ENCODE measurements around the gene SLC39A10.

Gene SLC39A10

DNA sequence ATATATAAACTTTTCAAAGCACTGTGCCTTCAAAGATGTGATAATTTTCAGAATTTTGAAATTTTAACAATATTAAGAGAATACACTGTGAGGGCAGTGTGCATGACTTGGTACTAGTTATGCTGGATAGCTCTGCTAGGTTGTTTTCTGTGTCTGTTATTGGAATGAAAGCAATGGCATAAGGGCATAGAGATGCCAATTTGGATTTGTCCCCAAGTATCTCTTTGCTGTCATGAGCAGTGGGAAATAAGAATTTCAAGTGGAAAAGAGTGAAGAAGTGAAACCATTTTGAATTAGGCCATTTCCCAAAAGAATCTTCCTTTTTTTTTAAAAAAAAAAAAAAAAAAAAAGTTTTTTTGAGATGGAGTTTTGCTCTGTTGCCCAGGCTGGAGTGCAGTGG, 76.8 kb downstream of the SLC39A10 start:
- DNase-seq, result no peak

DNA sequence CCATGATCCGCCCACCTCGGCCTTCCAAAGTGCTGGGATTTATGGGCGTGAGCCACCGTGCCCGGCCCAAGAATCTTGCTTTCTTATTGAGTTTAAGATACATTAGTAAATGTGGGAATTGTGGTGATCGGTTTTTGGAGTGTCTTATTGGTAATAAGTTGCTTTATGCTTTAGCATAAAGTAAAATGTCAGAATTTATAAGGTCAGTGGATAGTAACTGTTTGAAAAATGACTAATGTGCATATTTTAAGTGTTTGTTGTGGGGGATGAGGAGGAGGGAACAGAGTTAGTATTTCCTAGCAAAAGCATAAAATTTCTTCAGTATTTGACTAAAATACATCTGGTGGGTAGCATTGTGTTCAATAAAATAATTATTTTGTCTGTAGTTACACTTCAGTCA, 77.4 kb downstream of the SLC39A10 start:
- no peak for DNase-seq

DNA sequence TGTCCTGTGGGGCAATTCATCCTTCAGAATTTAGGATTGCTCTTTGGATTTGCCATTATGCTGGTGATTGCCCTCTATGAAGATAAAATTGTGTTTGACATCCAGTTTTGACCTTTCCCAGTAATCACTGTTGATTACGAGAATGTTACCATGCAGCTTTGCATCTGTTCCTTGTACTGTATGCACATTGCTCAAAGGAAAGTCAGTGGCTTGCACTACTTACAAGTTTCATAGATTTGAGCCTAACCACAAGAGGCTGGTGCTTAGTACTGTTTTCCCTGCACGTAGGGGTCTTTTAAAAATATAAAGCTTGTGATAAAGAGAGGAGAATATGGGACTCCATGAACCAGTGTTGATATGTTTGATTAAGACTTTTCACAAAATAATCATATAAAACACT, 77.9 kb downstream of the SLC39A10 start:
- DNase-seq, result no peak

DNA sequence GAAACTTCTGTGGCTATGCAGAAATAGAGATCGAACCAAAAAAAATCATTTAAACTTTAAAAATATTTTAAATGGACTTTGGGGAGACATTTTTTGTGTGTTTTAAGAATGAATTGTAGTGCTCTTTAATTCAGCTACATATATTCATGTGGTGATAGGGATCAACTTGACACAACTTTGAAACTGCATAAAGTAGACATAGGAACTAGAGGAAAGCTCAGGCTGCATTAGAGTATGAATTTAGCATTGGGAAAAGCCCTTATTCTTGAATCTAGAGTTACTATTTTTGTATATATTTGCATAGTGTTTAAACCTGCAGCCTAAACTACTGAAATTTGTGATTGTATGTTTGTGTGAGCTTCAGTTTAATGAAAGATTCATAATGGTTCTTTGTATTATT, 78.3 kb downstream of the SLC39A10 start:
- no peak for DNase-seq

DNA sequence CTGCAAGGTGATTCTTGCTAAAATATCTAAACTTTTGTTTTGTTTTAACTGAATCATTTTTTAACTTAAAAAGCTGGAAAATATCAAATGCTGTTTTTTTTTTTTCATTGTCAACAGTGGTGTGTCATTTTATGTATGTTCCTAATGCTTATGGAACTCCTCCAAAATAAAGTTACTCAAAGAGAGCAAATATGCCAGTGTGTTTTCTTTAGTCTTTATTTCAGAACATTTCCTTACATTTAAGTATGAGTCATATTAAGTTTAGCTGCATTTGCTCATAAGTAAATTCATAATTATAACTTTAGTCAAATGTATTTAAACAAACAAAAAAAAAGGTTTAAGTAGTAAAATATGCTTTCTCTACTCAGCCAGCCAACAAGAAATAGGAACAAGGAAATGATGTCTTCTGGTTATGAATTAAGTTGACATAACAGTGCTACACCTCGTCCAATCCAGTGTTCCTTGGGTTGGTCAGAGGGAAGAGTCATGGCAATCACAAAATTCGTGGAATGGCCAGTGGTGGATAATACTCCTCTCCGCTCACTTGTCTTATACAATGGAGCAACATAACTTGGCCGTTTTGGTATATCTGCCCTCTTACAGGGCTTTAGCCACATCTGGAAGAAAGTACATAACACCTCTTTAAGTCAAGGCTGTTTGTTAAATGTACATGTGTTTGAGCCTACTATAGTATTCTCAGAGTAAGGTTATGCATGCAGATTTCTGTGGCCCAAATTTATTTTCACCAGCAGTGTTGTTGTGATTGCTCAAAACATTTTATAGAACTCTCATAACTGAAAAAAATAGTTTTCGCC, 80.7 kb downstream of the SLC39A10 start:
- no peak for DNase-seq

DNA sequence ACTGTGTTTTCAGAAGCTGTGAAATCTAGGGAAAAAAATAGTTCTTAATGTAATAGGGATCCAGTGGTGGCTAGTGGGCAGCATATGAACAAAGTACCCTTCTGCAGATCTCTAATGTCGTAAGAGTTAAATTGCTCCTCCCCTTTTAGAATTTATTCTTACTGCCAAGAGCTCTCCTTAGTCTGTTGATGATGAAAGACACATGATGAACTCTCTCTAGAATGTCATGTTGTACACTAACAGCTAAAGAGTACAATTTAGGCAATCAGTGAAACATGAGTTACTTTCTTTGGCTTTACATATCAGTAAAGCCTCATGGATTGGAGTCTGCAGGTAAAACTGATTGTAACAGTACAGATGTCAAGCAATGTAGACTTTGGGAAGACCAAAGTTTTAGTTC, 84.2 kb downstream of the SLC39A10 start:
- DNase-seq, result no peak

DNA sequence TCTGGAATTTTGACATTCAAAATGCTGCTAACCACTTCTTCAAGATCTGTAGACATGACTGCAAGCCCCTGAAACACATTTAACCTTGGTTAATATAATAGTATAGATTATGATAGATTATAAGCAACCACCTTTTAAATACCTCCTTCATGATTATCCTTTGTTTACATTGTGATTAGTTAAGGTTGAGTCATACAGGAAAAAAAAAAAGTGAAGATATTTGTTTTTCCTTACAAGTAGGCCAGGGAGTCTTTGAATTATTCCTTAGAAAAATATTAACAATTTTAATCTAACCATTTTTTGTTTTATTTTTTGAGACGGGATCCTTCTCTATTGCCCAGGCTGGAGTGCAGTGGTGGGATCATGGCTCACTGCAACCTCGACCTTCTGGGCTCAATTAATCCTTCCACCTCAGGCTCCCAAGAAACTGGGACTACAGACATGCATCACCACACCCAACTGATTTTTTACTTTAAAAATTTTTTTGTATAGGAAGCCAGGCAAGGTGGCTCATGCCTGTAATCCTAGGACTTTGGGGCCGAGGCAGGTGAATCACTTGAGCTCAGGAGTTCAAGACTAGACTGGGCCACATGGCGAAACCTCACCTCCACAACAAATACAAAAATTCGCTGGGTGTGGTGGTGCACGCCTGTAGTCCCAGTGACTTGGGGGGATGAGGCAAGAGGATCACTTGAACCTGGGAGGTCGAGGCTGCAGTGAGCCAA, 99.4 kb downstream of the SLC39A10 start:
- no peak for DNase-seq

DNA sequence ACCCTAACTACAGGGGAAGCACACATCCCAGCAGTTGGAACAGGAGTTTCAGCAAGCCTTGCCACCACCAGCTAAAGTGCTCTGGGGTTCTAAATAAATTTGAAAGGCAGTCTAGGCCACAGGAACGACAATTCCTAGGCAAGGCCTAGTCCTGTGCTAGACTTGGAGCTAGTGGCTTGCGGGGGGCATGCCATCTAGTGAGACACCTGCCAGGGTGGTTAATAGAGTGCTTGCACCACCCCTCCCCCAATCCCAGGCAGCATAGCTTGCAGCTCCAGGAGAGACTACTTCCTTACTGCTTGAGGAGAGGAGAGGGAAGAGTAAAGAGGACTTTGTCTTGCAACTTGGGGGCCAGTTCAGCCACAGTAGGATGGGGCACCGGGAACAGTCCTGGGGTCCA, 101.8 kb downstream of the SLC39A10 start:
- DNase-seq, result no peak

DNA sequence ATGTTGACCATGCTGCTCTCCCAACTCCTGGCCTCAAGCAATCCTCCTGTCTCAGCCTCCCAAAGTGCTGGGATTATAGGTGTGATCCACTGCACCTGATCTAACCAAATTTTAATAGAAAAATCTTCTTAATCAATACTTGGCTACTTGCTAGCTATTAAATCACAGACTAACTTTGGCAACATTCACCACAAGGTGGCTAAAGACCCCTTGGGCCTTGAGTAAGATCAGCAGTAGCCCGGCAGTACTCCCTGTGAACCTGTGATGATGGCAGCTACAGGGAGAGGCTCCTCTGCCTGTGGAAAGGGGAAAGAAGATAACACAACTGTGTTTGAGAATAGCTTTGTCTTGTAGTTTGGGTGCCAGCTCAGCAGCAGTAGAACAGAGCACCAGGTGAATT, 102.9 kb downstream of the SLC39A10 start:
- no peak for DNase-seq

DNA sequence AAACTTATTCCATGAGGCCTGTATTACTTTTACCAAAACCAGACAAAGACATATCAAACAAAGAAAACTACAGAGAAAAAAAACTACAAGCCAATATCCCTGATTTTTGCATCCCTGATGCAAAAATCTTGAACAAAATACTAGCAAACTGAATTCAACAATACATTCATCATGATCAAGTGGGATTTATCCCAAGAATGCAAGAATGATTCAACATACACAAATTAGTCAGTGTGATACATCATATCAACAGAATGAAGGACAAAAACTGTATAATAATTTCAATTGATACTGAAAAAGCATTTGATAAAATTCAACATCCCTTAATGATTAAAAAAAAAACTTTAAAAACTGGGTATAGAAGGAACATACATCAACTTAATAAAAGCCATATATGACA, 106.8 kb downstream of the SLC39A10 start:
- no peak for DNase-seq

DNA sequence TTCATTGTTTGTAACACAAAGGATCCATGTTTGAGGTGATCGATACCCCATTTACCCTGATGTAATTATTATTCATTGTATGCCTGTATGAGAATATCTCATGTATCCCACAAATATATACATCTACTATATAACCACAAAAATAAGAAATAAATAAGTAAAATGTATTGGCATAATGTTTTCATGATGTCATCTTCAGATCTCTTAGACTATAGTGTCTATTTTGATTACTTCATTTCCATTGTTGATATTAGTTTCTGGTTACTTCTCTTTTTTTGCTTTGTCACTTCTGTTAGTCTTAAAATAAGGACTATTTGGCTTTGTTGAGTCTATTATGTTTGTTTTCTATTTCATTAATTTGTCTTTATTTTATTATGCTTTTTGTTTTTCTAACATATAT, 109.7 kb downstream of the SLC39A10 start:
- no peak for DNase-seq

DNA sequence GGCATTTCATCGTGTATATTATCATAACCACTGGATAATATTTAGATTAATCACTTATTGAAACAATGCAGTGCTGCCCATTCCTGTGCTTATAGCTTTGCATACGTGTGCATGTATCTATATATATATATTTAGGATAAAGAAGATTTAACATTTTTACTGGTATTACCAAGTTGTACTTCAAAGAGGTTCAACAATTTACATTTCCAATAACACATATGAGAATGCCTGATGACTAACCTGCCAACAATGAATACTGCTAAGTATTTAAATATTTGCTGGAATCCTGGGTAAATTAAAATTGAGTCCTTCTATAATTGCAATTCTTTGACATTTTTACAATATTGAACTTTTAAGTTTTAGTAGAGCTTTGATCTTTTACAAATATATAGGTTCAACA, 111.4 kb downstream of the SLC39A10 start:
- DNase-seq, result no peak

DNA sequence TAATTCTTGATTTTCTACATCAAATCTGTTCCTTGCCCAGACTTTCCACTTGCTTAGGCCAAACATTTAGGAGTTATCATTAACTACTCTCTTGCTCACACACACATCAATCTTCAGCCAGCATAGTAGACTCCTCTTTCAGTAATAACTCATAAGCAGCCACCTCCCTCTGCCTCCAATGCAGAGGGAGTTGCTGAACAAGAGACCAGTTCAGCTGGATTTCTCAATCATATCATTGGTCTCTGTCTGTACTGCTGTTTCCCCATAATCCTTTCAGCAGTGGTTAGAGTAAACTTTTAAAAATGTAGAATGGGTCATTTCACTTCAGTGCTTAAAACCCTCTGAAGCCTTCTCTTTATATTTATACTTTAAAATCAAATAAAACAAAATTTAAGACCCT, 112.9 kb downstream of the SLC39A10 start:
- no peak for DNase-seq

DNA sequence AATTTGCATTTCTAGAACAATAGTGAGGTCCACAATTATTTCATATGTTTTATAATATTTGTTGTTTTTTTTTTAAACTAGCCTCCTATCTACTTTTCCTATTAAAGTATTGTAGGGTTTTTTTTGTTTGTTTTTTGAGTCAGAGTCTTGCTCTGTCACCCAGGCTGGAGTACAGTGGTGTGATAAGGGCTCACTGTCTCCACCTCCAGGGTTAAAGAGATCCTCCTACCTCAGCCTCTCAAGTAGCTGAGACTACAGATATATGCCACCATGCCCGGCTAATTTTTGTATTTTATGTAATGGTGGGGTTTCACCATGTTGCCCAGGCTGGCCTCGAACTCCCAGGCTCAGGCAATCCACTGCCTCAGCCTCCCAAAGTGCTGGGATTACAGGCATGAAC, 122.5 kb downstream of the SLC39A10 start:
- DNase-seq, result no peak

DNA sequence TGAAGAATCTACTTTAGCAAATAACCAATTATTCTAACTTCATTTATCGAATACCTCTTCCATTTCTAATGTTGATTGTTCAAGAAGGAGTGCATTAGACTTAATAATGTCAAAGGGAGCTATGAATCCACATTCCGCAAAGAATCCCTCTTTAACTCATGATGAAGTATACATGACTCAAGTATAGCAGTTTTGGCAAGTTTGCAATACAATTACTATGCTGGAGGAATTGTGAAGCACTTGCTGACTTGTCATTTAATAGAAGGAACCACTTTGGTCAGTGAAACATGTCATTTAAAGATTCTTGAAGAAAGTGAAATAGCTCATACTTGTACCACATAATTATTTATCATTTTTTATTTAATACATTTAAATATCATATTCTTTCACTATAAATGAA, 125.1 kb downstream of the SLC39A10 start:
- no peak for DNase-seq

All from DMS79 treated with DMSO at 0.1 percent for 48 hours (cell line).